ENCODE measurements around the gene ZNF225.
A peak's percentile ranks its signal among the peaks of the same experiment; 100 is the strongest.
"Not testable (repeated sequence)": the region's sequence is repeated elsewhere in the genome, so short reads cannot be mapped to it uniquely, and the experiment has no call there.

ZNF225 gene

DNA sequence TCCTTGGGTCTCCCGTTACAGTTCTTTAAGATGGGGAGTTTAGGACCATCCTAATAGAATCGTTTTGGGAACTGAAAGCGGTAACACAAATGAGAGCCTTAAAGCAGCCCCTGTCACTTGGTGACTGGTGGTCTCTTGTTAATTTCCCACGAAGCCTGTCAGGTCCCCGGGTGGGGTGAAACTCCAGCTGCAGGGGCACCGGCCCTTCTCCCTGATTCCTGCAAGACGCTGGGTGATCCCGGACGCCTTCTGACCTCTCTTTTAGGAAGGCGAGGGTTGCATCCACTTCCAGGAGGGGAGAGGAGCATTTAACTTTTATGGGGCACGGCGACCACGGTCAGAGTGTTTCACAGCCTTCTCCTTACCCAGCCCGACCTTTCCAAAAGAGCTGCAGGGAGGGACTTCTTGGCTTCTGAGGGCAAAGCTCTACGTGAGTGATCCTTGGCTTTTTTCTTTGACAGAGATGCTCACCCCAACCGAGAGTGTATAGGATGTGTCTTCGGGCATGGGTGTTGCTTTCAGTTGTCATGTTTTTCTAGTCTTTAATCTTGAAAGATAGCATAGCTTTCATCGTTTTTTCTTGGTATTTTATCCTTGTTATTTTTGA lies 688 bp downstream of the ZNF225 start:
- DNase-seq (ENCODE audit: low read depth), result no peak
- TF ChIP-seq, protein P1, sequence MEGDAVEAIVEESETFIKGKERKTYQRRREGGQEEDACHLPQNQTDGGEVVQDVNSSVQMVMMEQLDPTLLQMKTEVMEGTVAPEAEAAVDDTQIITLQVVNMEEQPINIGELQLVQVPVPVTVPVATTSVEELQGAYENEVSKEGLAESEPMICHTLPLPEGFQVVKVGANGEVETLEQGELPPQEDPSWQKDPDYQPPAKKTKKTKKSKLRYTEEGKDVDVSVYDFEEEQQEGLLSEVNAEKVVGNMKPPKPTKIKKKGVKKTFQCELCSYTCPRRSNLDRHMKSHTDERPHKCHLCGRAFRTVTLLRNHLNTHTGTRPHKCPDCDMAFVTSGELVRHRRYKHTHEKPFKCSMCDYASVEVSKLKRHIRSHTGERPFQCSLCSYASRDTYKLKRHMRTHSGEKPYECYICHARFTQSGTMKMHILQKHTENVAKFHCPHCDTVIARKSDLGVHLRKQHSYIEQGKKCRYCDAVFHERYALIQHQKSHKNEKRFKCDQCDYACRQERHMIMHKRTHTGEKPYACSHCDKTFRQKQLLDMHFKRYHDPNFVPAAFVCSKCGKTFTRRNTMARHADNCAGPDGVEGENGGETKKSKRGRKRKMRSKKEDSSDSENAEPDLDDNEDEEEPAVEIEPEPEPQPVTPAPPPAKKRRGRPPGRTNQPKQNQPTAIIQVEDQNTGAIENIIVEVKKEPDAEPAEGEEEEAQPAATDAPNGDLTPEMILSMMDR (IDR thresholded peaks at IDR 0.05; ENCODE audit: control insufficient read depth, extremely low read depth, insufficient read depth), result no peak
- H3K4me3 ChIP-seq (ENCODE audit: low read depth, low read length), result peak overlapping the region; percentile 69

DNA sequence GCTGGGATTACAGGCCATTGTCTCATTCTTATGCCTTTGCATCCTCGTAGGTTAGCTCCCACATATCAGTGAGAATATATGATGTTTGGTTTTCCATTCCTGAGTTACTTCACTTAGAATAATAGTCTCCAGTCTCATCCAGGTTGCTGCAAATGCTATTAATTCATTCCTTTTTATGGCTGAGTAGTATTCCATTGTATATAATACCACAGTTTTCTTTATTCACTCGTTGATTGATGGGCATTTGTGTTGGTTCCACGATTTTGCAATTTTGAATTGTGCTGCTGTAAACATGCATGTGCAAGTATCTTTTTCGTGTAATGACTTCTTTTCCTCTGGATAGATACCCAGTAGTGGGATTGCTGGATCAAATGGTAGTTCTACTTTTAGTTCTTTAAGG lies 8.0 kb downstream of the ZNF225 start:
- DNase-seq (ENCODE audit: low read depth); H3K4me3 ChIP-seq (ENCODE audit: low read depth, low read length): not testable (repeated sequence)

DNA sequence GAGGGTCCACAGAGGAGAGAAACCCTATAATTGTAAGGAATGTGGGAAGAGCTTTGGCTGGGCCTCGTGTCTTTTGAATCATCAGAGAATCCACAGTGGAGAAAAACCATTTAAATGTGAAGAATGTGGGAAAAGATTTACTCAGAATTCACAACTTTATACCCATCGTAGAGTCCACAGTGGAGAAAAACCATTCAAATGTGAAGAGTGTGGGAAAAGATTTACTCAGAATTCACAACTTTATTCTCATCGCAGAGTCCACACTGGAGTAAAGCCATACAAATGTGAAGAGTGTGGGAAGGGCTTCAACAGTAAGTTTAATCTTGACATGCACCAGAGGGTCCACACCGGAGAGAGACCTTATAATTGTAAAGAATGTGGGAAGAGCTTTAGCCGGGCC lies 18.8 kb downstream of the ZNF225 start:
- no peak overlapping the region for H3K4me3 ChIP-seq (ENCODE audit: low read depth, low read length)
- no peak for DNase-seq (ENCODE audit: low read depth)
- TF ChIP-seq, protein P1 (IDR thresholded peaks at IDR 0.05; ENCODE audit: control insufficient read depth, extremely low read depth, insufficient read depth), result no peak

DNA sequence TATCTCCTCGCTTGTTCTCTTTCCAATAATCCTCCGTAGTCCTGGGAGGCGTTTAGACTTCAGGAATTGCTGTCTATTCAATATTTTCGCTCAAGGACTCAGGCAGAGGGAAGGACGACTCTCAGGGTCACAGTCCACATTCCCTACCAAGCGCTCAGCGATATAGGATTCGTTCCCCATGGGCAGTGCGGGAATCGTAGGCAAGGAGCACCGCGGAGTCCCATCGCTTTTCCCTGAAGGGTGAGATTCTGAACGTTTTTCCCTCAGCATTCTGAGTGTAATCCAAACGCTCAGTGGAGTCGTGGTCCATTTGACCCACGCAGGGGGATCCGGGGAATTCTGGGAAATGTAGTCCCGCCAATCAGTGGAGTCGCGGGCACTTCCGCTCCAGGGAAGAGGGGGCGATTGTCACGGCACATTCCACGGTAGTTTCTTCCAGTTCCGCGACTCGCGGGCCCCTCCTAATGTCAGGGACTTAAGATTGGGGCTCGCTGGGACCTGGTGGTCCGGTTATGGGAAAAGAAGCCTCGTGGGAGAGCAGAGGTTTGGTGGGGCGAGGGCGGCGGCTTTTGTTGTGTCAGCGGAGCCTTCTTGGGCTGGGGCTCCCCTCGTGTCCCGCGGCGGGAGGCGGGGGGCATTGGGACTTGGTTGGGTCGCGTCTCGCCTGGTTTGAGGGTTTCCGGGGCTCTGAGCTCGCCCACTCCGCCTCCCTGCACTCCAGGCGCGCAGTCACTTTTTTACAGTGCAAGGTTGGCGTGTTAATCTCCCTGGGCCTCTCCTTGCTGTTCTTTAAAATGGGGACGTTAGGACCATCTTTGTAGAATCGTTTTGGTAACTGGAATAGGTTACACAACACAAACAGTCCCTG lies 28.2 kb downstream of the ZNF225 start, which contains the start of gene ZNF234:
Gene ZNF234, plus strand, starts transcription at position 364 of the 868 bp plus-strand sequence. CDS start 3,079 bp downstream, outside the sequence.
- TF ChIP-seq, protein P1 (IDR thresholded peaks at IDR 0.05; ENCODE audit: control insufficient read depth, extremely low read depth, insufficient read depth), result no peak
- DNase-seq (ENCODE audit: low read depth), result no peak
- peak within 1 kb of the TSS; percentile 66 for H3K4me3 ChIP-seq (ENCODE audit: low read depth, low read length)

DNA sequence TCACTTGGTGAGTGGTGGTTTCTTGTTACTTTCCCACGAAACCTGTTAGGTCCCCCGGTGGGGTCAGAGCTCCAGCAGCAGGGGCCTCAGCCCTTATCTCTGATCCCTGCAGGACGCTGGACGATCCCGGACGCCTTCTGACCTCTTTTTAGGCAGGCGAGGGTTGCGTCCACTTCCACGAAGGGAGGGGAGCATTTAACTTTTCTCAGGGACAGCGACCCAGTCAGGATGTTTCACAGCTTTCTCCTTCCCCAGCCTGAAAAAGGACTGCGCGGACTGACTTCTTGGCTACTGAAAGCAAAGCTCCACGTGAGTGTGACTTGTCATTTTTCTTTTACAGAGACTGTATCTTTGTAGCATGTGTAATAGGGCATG lies 28.8 kb downstream of the ZNF225 start:
- DNase-seq (ENCODE audit: low read depth), result no peak

DNA sequence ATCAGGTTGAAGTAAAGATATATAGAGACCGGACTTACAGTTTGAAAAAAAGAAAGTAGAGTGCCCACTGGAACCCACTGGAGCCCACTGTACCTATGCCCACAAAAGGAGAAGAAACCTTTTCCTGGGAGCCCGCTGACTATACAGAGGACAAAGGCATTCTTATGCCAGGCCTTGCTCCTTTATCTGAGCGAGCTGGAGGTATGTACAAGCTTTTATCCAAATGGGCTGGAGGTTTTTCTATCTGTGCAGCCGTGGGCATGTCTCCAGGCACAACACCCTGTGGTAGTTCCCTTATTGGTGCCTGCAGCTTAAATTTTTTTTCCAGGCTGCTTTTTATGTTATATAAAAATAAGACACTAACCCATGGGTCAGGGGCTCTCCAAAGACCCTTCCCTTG lies 36.6 kb downstream of the ZNF225 start:
- no peak overlapping the region for H3K4me3 ChIP-seq (ENCODE audit: low read depth, low read length)

More for the DNA sequence above, 28.8 kb downstream of the ZNF225 start:
- TF ChIP-seq, protein P1 (IDR thresholded peaks at IDR 0.05; ENCODE audit: control insufficient read depth, extremely low read depth, insufficient read depth), result no peak
- H3K4me3 ChIP-seq (ENCODE audit: low read depth, low read length), result peak overlapping the region; percentile 66

DNA sequence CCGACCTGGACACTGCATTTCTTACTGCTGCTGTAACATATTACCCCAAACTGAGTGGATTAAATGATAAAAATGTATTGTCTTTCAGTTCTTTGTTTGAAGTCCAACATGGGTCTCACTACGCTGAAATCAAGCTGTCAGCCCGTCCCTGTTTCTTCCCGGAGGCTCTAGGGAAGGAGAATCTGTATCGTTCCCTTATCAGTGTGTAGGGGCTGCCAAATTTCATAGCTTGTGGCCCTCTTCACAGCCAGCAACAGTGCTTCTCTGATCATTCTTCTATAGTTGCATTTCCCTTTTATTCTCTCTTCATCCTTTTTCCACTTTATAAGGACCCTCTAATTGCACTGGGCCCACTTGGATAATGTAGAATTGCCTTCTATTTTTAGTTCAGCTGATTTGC lies 38.3 kb downstream of the ZNF225 start:
- DNase-seq (ENCODE audit: low read depth), result no peak
- TF ChIP-seq, protein P1 (IDR thresholded peaks at IDR 0.05; ENCODE audit: control insufficient read depth, extremely low read depth, insufficient read depth), result no peak
- no peak overlapping the region for H3K4me3 ChIP-seq (ENCODE audit: low read depth, low read length)

More for the DNA sequence above, 36.6 kb downstream of the ZNF225 start:
- DNase-seq (ENCODE audit: low read depth), result no peak
- TF ChIP-seq, protein P1 (IDR thresholded peaks at IDR 0.05; ENCODE audit: control insufficient read depth, extremely low read depth, insufficient read depth), result no peak
